HG02852 (cell line): Measurements from ENCODE around the gene ABRAXAS1.

Experiments used
- ATAC-seq: cut with Tn5 transposase; IDR thresholded peaks from one replicate; pipeline ENCODE4 v1.9.1; 2021; ENCODE audit warnings: mild to moderate bottlenecking, moderate library complexity; ENCODE audit not compliant: unreplicated experiment

The ABRAXAS1 gene

DNA sequence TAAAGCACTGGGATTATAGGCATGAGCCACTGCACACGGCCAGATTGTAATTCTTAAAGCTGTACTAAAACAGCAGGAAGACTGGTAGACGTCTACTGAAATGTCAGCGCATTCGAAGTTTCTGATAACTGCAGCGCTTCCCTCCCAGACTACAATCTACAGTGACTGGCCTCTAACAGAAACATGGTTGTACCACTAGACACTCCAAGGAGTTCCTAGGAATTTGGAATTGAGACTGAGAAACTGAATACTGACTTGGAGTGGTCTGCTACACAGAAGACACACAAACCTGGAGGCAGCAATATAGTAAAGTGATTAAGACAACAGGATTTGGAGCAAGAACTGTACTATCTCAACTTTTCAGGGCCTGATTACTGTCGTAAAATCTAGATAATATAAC lies 30.2 kb downstream of the ABRAXAS1 start:
- no peak for ATAC-seq

DNA sequence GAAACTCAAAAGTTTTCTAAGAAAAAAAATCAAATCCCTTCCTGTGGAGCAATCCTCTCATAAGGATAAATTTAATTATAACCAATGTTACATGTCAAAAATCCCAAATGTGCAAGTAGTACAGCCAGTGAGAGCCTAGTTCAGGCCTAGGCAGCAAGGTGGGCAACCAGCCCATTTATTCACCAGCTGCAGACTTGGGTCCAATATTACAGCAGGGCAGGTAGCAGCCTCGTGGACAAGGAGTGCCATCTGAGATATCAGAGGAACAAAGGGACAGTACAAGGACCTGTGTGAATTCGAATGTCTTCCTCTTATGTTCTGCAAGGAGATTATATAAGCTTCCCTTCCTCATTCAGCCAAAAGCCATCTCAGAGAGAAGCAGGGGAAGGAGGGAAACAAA lies 35.9 kb downstream of the ABRAXAS1 start:
- no peak for ATAC-seq

DNA sequence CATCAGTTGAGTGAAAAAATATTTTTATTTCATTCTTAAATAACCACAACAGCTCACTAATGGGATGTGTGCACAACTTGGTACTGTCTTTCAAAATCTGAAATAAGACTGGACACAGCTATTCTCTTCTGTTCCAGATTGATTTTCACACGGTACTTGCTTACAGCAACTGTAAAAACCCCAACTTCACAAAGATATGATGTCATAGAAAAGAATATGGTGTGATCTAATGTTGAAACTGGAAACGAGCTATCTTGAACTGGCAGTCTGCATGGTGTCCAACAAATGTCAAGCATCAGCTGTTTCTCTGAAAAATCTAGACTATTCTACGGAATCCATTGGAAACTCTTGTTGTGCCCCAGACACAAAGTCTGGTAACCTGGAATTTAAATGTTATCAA lies 44.0 kb downstream of the ABRAXAS1 start:
- ATAC-seq = no peak

DNA sequence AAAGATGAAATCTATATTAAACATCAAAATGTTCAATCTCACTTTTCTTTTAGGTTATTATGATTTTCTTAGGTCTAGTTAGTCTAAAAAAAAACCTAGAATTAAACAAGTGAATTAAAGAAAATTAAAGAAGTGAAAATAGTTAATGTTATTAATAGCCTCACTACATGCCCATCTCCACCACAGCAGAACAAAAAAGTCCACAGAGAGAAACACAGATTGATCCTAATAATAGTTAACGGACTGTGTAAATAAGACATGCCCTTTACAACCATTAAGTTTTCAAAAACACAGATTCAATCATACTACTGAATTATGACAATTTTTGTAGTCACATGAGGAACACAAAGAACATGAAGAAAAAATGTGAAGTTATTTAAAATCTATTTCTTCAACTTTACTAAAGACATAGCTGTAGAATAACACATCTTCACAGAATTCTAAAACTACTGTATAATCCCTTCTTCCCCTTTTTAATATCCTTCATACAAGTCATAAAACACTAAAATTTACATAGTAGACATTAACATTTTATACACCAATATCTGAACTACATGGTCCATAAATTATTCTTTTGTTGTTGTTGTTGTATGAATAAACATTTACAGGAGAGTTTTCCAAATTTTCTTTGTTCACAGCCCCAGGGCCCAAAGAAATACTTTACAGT lies 44.6 kb downstream of the ABRAXAS1 start:
- ATAC-seq = no peak

DNA sequence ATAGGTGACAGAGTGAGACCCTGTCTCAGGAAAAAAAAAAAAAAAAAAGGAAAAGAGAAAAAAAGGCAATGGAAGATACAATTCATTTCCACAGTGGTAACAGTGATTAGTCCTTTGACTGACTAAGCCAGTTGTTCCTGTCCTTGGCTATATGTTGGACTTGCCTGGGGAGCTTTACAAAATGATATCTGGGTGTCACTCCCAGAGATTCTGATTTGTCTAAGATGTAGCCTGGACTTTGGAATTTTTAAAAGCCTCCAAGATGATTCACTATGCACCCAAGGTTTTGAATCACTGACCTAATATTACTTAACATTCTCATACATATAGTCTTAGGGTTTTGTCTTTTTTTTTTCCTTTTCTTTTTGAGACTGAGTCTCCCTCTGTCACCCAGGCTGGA lies 46.2 kb downstream of the ABRAXAS1 start:
- no peak for ATAC-seq

DNA sequence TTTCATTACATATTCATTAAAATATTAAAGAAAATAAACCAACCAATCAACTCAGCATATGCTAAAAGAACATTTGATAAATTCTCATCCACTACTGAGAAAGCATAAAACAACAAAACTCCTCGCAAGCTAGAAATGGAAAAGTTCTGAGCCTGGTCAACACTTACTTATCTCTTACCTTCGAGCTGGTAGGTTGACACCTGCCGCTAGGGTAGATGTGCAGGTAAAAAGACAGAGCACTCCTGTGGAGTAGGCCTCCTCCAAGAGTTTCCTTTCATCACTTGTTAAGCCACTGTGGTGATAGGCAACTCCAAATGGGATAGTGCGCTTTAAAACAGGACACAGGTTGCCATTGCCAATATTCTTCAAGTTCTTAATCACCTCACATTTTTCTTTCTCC lies 48.2 kb downstream of the ABRAXAS1 start:
- no peak for ATAC-seq

DNA sequence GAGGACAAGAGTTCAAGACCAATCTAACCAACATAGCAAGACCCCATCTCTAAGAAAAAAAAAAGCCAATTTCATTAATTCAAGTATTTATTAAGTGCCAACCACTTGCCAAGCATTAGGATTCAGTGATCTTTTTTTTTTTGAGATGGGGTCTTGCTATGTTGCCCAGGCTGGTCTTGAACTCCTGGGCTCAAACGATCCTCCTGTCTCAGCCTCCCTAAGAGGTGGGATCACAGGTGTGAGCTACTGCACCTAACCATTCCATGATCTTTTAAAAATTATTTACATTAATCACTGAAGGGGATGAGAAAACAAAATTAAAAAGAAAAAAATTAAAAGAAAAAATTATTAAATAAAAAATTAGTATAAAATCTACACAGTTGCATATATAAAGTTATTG lies 53.7 kb downstream of the ABRAXAS1 start:
- no peak for ATAC-seq

DNA sequence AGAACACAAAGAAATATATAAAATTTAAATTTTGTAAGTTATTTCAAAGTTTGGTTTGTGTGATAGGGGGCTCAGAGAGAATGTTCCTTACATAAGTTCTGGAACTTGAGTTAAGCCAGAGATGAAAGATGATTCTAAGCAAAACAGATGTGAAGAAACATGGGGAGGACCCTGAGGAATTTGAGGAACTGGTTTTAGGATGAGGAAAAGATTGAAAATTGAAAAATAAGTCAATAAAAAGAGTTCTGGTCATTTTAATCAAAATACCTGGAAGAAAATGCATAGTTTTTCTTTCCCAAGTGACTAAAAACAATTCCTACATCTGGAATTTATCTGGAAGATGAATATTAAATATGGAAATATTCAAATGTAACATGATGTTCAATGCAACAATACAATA lies 66.7 kb downstream of the ABRAXAS1 start:
- ATAC-seq = no peak

DNA sequence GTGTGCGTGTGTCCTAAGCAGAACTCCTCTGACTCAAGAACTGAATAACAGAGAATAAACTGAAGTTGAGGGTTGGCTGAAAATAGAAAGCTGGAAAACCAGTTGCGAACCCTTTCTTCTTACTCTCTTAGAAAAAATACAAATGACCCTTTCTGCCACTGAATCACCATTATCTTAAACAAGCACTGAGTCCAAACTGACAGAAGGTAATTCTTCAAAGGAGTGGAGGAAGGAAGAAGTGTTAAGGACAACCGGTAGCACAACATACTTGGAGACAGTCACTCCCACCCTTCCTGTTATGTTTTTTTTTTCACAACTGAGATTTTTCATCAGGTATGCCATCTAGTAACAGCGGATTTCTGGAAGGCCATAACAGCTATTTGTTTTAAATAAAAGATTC lies 67.3 kb downstream of the ABRAXAS1 start:
- no peak for ATAC-seq

DNA sequence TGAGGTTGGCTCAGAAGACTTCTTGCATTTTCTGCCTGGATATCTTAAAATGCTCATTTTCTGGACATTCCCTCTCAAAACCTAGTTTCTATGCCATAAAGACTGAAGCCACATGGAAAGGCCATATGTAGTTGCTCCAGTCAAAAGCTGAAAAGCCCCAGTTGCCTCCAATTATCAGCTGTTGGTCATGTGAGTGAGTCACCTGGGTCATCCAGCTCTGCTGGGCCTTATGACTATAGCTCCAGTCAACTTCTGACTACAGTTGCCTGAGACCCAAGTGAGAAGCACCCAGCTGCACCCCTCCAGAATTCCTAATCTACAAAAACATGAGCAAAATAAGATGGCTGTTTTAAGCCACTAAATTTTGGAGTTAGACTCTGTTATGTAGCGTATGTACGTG lies 71.2 kb downstream of the ABRAXAS1 start:
- no peak for ATAC-seq
